Mesenchymal stem cell (in vitro differentiated cells and primary cell): Measurements from ENCODE around the gene ITPRIPL2.

Experiments
- DNase-seq: peaks from one replicate; pipeline ENCODE4 v3.0.0-alpha.2; 2013
- H2AFZ ChIP-seq: one replicate; pipeline ENCODE4 v1.6.1; 2013; ENCODE audit warnings: low read depth, mild to moderate bottlenecking, control low read depth, inconsistent platforms, low read length, moderate library complexity
- H2AK5ac ChIP-seq: 2 replicates; pipeline ENCODE4 v1.6.1; 2013; ENCODE audit warnings: low read length, moderate library complexity, mild to moderate bottlenecking, inconsistent platforms; ENCODE audit not compliant: severe bottlenecking
- H2BK120ac ChIP-seq: one replicate; pipeline ENCODE4 v1.6.1; 2013; ENCODE audit warnings: low read depth, mild to moderate bottlenecking, inconsistent platforms, low read length, moderate library complexity
- H2BK12ac ChIP-seq, 2 experiments: one replicate each; pipeline ENCODE4 v1.6.1; 2013; ENCODE audit warnings: inconsistent platforms in 2 of 2, low read length in 2 of 2, mild to moderate bottlenecking in 2 of 2, moderate library complexity in 2 of 2, control low read depth in 1 of 2
- H2BK15ac ChIP-seq: one replicate; pipeline ENCODE4 v1.6.1; 2013; ENCODE audit warnings: mild to moderate bottlenecking, low read depth, inconsistent platforms; ENCODE audit not compliant: poor library complexity, severe bottlenecking
- H2BK5ac ChIP-seq: 2 replicates; pipeline ENCODE4 v1.6.1; 2013; ENCODE audit warnings: low read depth, mild to moderate bottlenecking, low read length, control low read depth, inconsistent platforms; ENCODE audit not compliant: poor library complexity, severe bottlenecking
- H3K14ac ChIP-seq, 2 experiments: one replicate each; pipeline ENCODE4 v1.6.1; 2013; ENCODE audit warnings: inconsistent platforms in 2 of 2, low read length in 2 of 2, control low read depth in 1 of 2, mild to moderate bottlenecking in 1 of 2, moderate library complexity in 1 of 2
- H3K18ac ChIP-seq, 2 experiments: one replicate each; pipeline ENCODE4 v1.6.1; 2013; ENCODE audit warnings: inconsistent platforms in 2 of 2, low read length in 2 of 2, control low read depth in 1 of 2, low read depth in 1 of 2, mild to moderate bottlenecking in 1 of 2
- H3K23ac ChIP-seq, 2 experiments: one replicate each; pipeline ENCODE4 v1.6.1; 2013; ENCODE audit warnings: inconsistent platforms in 2 of 2, low read length in 2 of 2, mild to moderate bottlenecking in 2 of 2, moderate library complexity in 2 of 2, control low read depth in 1 of 2
- H3K27ac ChIP-seq: 2 replicates; pipeline ENCODE4 v1.5.1; 2013; ENCODE audit warnings: mild to moderate bottlenecking, moderate library complexity, low read length, control low read depth, inconsistent platforms; ENCODE audit not compliant: poor library complexity, severe bottlenecking
- H3K27me3 ChIP-seq, 2 experiments: 2 replicates each; pipeline versions ENCODE4 v1.6.1 to v1.7.0; 2013; ENCODE audit warnings: low read length in 2 of 2, mild to moderate bottlenecking in 2 of 2, moderate library complexity in 2 of 2, control low read depth in 1 of 2, inconsistent platforms in 1 of 2; ENCODE audit not compliant: control insufficient read depth in 1 of 2, insufficient read depth in 1 of 2
- H3K36me3 ChIP-seq, 2 experiments: 2 replicates each; pipeline versions ENCODE4 v1.6.1 to v1.7.0; 2013; ENCODE audit warnings: low read length in 2 of 2, control low read depth in 1 of 2, inconsistent platforms in 1 of 2, low read depth in 1 of 2, mild to moderate bottlenecking in 1 of 2; ENCODE audit not compliant: insufficient read depth in 2 of 2, control insufficient read depth in 1 of 2
- H3K4ac ChIP-seq, 2 experiments: one replicate each; pipeline ENCODE4 v1.6.1; 2013; ENCODE audit warnings: inconsistent platforms in 2 of 2, low read length in 2 of 2, mild to moderate bottlenecking in 2 of 2, moderate library complexity in 2 of 2, control low read depth in 1 of 2, low read depth in 1 of 2
- H3K4me1 ChIP-seq: 2 replicates; pipeline ENCODE4 v1.6.1; 2013; ENCODE audit warnings: low read depth, low read length, control low read depth; ENCODE audit not compliant: control insufficient read depth, insufficient read depth
- H3K4me2 ChIP-seq: 2 replicates; pipeline ENCODE4 v1.6.1; 2013; ENCODE audit warnings: low read length, mild to moderate bottlenecking, inconsistent platforms; ENCODE audit not compliant: poor library complexity, severe bottlenecking
- H3K4me3 ChIP-seq, 2 experiments: 2 replicates each; pipeline versions ENCODE4 v1.5.1 to v1.7.0; 2013; ENCODE audit warnings: low read length in 2 of 2, mild to moderate bottlenecking in 2 of 2, control low read depth in 1 of 2, low read depth in 1 of 2; ENCODE audit not compliant: insufficient read depth in 1 of 2
- H3K79me1 ChIP-seq: replicated peaks from 2 replicates; pipeline ENCODE4 v1.6.1; 2013; ENCODE audit warnings: mild to moderate bottlenecking, control low read depth, low read length, inconsistent platforms; ENCODE audit not compliant: poor library complexity, severe bottlenecking
- H3K9ac ChIP-seq: 2 replicates; pipeline ENCODE4 v1.7.0; 2013; ENCODE audit warnings: mild to moderate bottlenecking, low read length, moderate library complexity
- H3K9me3 ChIP-seq: 2 replicates; pipeline ENCODE4 v1.7.0; 2013; ENCODE audit warnings: mild to moderate bottlenecking, low read length; ENCODE audit not compliant: control insufficient read depth
- H4K8ac ChIP-seq: one replicate; pipeline ENCODE4 v1.6.1; 2013; ENCODE audit warnings: inconsistent platforms, mild to moderate bottlenecking, low read length, moderate library complexity
- H4K91ac ChIP-seq: one replicate; pipeline ENCODE4 v1.6.1; 2013; ENCODE audit warnings: mild to moderate bottlenecking, low read length, inconsistent platforms
- WGBS: methylation state at CpG from one replicate; pipeline ENCODE4 v1.1.7; 2013; ENCODE audit warnings: mixed read lengths; 5-methylcytosine and 5-hydroxymethylcytosine counted together

The ITPRIPL2 gene

GRCh38 chr16:19147627-19148026 is 33.9 kb downstream of the ITPRIPL2 start:
- Histone ChIP-seq H2AK5ac (no peak overlapping the region), H3K23ac (no peak overlapping the region), H3K4me2 (no peak overlapping the region), H3K27me3 (peaks cover 9 to 17% of the 10 kb centered on the region in 2 experiments), H2BK15ac (no peak overlapping the region), H2AFZ (no peak overlapping the region), H2BK120ac (no peak overlapping the region), H4K8ac (no peak overlapping the region), H3K36me3 (no peaks in the 10 kb centered on the region), H3K9ac (no peak overlapping the region), H3K79me1 (no peaks in the 10 kb centered on the region), H2BK12ac (no peak overlapping the region), H3K9me3 (no peaks in the 10 kb centered on the region), H3K18ac (no peak overlapping the region), H3K14ac (no peak overlapping the region), H2BK5ac (no peak overlapping the region), H4K91ac (no peak overlapping the region), H3K27ac (no peak overlapping the region), H3K4ac (no peak overlapping the region), H3K4me1 (no peaks in the 10 kb centered on the region), H3K4me3 (no peak overlapping the region)
- WGBS: 88% methylated on average over 2 of the region's 4 CpGs
- no peak for DNase-seq

- H3K18ac ChIP-seq: no peak overlapping the region
- no peak overlapping the region for H2BK15ac ChIP-seq
- H4K8ac ChIP-seq: no peak overlapping the region
- WGBS: 100% methylated on average over 2 of the region's 5 CpGs
- H3K4me1 ChIP-seq: no peaks in the 10 kb centered on the region
- no peak overlapping the region for H2BK120ac ChIP-seq
- H2BK12ac ChIP-seq: no peak overlapping the region
- DNase-seq: no peak
- H3K4me3 ChIP-seq: no peak overlapping the region
- no peak overlapping the region for H2AFZ ChIP-seq
- H2BK5ac ChIP-seq: no peak overlapping the region
- no peak overlapping the region for H3K14ac ChIP-seq
- no peaks in the 10 kb centered on the region for H3K9me3 ChIP-seq
- H3K4ac ChIP-seq: no peak overlapping the region
- H3K9ac ChIP-seq: no peak overlapping the region
- H3K23ac ChIP-seq: no peak overlapping the region
- no peak overlapping the region for H3K27ac ChIP-seq
- H4K91ac ChIP-seq: no peak overlapping the region
- no peak overlapping the region for H2AK5ac ChIP-seq
- no peaks in the 10 kb centered on the region for H3K79me1 ChIP-seq
- H3K27me3 ChIP-seq: peaks cover 9 to 17% of the 10 kb centered on the region in 2 experiments
- no peaks in the 10 kb centered on the region for H3K36me3 ChIP-seq
- H3K4me2 ChIP-seq: no peak overlapping the region
Observed at GRCh38 chr16:19148189-19148588, 34.4 kb downstream of the ITPRIPL2 start.

- 77% methylated on average over 2 of the region's 2 CpGs for WGBS
- DNase-seq: no peak
- H3K4me2 ChIP-seq: no peak overlapping the region
- H3K27me3 ChIP-seq: peaks cover 6 to 11% of the 10 kb centered on the region in 2 experiments
- peaks cover 7% of the 10 kb centered on the region for H3K9me3 ChIP-seq
- H3K23ac ChIP-seq: no peak overlapping the region
- H3K18ac ChIP-seq: no peak overlapping the region
- no peak overlapping the region for H3K4me3 ChIP-seq
- H3K4ac ChIP-seq: no peak overlapping the region
- H4K8ac ChIP-seq: no peak overlapping the region
- no peak overlapping the region for H4K91ac ChIP-seq
- H2BK12ac ChIP-seq: no peak overlapping the region
- H3K9ac ChIP-seq: no peak overlapping the region
- no peaks in the 10 kb centered on the region for H3K79me1 ChIP-seq
- H3K4me1 ChIP-seq: no peaks in the 10 kb centered on the region
- H2AK5ac ChIP-seq: no peak overlapping the region
- H3K36me3 ChIP-seq: no peaks in the 10 kb centered on the region
- H2BK5ac ChIP-seq: no peak overlapping the region
- H2BK120ac ChIP-seq: no peak overlapping the region
- H3K27ac ChIP-seq: no peak overlapping the region
- no peak overlapping the region for H2BK15ac ChIP-seq
- no peak overlapping the region for H2AFZ ChIP-seq
- H3K14ac ChIP-seq: no peak overlapping the region
Observed at GRCh38 chr16:19151310-19151709, 37.5 kb downstream of the ITPRIPL2 start.

- WGBS: 100% methylated on average over 1 of the region's 1 CpG
- Histone ChIP-seq H3K18ac (no peak overlapping the region), H3K27me3 (peaks cover 6 to 11% of the 10 kb centered on the region in 2 experiments), H3K79me1 (no peaks in the 10 kb centered on the region), H3K36me3 (no peaks in the 10 kb centered on the region), H3K4me3 (no peak overlapping the region), H2BK5ac (no peak overlapping the region), H3K4me2 (no peak overlapping the region), H3K9me3 (peaks cover 9% of the 10 kb centered on the region), H3K27ac (no peak overlapping the region), H2BK12ac (no peak overlapping the region), H4K91ac (no peak overlapping the region), H3K4ac (no peak overlapping the region), H3K9ac (no peak overlapping the region), H4K8ac (no peak overlapping the region), H2AK5ac (no peak overlapping the region), H3K14ac (no peak overlapping the region), H3K4me1 (no peaks in the 10 kb centered on the region), H3K23ac (no peak overlapping the region), H2AFZ (no peak overlapping the region), H2BK15ac (no peak overlapping the region), H2BK120ac (no peak overlapping the region)
- DNase-seq: no peak
Observed at GRCh38 chr16:19152042-19152441, 38.3 kb downstream of the ITPRIPL2 start.
